GM10847 (cell line): ENCODE data around the gene FKRP.
A peak's percentile ranks its signal among the peaks of the same experiment; 100 is the strongest.

Experiments used
- POLR2A ChIP-seq: IDR thresholded peaks from 2 replicates; pipeline ENCODE4 v1.6.1; 2011; ENCODE audit not compliant: insufficient read length; ENCODE audit errors: extremely low read depth

The FKRP gene

GRCh38 chr19:46717034-46717715 lies 28.7 kb upstream of the FKRP start, which contains the start of gene PRKD2:
Gene PRKD2 (minus strand): TSS chr19:46717114. CDS start chr19:46716370, 744 bp downstream.
- TF ChIP-seq POLR2A, result peak; percentile 61

DNA sequence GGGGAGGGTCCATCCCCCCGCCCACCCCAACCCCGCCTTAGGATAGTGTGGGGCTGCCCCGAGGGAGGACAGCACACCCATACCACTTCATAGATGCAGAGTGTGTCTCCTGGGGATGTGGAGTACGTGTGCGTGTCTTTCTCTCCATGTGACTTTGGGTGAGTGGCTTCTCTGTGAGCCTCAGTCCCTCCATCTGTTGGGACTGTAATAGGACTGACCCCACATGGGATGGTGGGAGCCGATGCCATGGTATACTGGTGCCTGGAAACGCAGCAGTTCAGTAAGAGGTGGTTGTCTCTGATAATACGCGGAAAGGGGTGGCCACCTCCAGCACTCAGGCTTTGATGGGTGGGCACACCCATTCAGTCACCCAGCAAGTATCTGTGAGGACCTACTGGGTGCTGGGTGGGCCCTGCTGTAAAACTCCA lies 28.1 kb upstream of the FKRP start:
- TF ChIP-seq POLR2A, result no peak

GRCh38 chr19:46718157-46718933 lies 27.5 kb upstream of the FKRP start:
- peak; percentile 37 for TF ChIP-seq POLR2A

GRCh38 chr19:46718934-46719622 lies 26.8 kb upstream of the FKRP start:
- TF ChIP-seq POLR2A, result peak; percentile 38

- TF ChIP-seq POLR2A, result no peak
These were observed 26.0 kb upstream of the FKRP start for GRCh38 chr19:46719629-46720502.

GRCh38 chr19:46720503-46721239 lies 25.2 kb upstream of the FKRP start:
- TF ChIP-seq POLR2A, result no peak

DNA sequence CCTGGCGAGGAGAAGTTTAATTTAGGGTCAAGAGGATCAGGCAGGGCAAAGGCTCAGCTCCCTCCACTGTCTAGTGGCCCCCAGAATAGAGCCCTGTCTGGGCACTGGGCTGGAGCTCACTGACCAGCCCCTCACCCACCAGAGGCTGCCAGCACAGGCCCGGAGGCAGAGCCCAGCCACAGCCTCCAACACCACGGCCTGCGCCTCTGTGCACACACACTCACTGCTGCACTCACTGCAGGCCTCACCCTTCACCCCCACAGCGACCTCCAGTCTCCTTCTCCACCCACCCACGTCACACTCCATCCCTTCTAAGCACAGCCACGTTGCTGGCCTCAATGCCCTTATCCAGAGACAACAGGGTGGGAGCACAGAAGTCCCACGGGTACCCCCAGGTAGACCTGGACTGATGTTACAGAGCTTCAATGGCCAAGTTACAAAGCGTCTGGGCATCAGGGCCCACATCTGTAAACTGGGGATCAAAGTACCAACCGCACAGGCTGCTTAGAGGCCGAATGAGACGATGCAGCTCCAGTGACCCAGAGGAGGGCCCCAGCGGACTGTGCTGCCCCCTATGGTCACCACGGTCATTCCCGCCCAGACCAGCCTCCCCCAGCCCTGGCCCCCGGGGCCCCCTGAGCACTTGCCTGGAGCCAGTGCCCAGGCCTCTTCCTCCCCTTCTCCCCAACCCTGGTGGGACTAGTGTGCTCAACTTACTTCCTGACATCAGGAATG lies 24.4 kb upstream of the FKRP start:
- no peak for TF ChIP-seq POLR2A

GRCh38 chr19:46722004-46722380 lies 23.9 kb upstream of the FKRP start:
- TF ChIP-seq POLR2A, result no peak

DNA sequence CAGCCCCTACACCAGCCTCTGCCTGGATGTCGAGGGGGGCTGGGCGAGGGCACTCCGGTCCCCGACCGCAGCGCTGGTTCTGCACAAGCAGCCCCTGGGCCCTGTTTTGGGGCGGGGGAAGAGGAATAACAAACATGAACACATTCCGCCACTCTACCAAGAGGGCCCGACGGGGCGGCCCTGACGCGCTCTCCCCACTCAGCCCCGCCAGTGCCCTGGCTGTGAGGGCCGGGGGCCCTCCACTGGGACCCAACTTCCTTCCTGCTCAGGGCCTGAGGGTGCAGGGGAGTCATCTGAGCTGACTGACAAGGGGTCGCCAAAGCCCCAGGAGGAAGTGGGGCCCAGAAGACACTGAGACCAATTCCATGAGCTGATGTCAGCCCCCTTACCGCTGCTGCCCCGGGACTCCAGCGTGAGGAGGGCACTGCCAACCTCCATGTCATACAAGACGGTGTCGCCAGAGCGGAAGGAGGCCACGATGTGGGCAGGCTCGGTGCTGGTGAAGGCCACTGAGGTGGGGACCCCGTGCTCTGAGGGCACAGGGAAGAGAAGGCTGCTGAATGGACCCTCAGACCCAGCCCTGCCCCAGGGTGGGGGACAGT lies 23.3 kb upstream of the FKRP start:
- no peak for TF ChIP-seq POLR2A

DNA sequence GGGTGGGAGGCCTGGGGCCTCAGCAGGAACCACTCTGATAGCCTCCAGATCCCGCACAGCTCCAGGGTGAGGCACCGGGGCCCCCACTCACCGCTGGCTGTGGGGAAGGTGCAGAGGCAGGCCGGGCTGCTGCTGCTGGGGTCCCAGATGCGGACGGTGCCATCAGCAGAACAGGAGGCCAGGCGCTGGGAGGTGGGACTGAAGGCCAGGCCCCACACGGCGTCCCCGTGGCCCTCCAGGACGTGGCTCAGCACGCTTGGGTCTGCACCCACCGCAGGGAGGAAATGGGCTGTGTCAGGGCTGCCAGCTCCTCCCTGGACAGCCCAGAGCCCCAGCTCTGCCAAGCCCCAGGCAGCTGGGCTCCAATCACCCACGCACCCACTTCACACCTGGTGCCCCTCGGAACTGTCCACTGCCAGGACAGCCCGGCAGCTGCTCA lies 22.8 kb upstream of the FKRP start:
- no peak for TF ChIP-seq POLR2A

- no peak for TF ChIP-seq POLR2A
These were observed 22.4 kb upstream of the FKRP start for GRCh38 chr19:46723471-46723870.

GRCh38 chr19:46724468-46724867 lies 21.4 kb upstream of the FKRP start:
- no peak for TF ChIP-seq POLR2A
